Subcutaneous abdominal adipose tissue (tissue), 5 donors: ENCODE data around the gene TINAGL1.
A peak's percentile ranks its signal among the peaks of the same experiment; 100 is the strongest.
"Not testable (repeated sequence)": the region's sequence is repeated elsewhere in the genome, so short reads cannot be mapped to it uniquely, and the experiment has no call there.

Source experiments
- H3K27ac ChIP-seq: one replicate; pipeline ENCODE4 v1.7.0; 2013; ENCODE audit warnings: low read depth, mild to moderate bottlenecking, inconsistent platforms, low read length, moderate library complexity
- H3K27me3 ChIP-seq, 5 donors: one replicate each; pipeline ENCODE4 v1.7.0; 2013; ENCODE audit warnings: low read length in 5 of 5, inconsistent platforms in 1 of 5; ENCODE audit not compliant: control insufficient read depth in 5 of 5, insufficient read depth in 4 of 5
- H3K36me3 ChIP-seq, 5 donors: one replicate each; pipeline ENCODE4 v1.7.0; 2013; ENCODE audit warnings: low read length in 5 of 5; ENCODE audit not compliant: control insufficient read depth in 5 of 5, insufficient read depth in 5 of 5
- H3K4me1 ChIP-seq, 5 donors: one replicate each; pipeline ENCODE4 v1.7.0; 2013; ENCODE audit warnings: low read length in 5 of 5, mild to moderate bottlenecking in 3 of 5, moderate library complexity in 1 of 5; ENCODE audit not compliant: control insufficient read depth in 5 of 5, insufficient read depth in 5 of 5
- H3K4me3 ChIP-seq, 5 donors: one replicate each; pipeline ENCODE4 v1.7.0; 2013; ENCODE audit warnings: low read length in 5 of 5, low read depth in 1 of 5
- H3K9ac ChIP-seq, 5 donors: one replicate each; pipeline ENCODE4 v1.7.0; 2013; ENCODE audit warnings: low read length in 5 of 5, mild to moderate bottlenecking in 4 of 5, moderate library complexity in 3 of 5
- H3K9me3 ChIP-seq, 5 donors: one replicate each; pipeline ENCODE4 v1.7.0; 2013; ENCODE audit warnings: low read length in 5 of 5; ENCODE audit not compliant: control insufficient read depth in 5 of 5
- donor health status: healthy.
- donor health status: healthy.
- donor health status: healthy.
- donor health status: healthy.
- donor health status: healthy.

The TINAGL1 gene

GRCh38 chr1:31583995-31584868, 7.9 kb downstream of the TINAGL1 start:
- H3K36me3 ChIP-seq: peaks cover 0 to 30% (median 26%) of the 10 kb centered on the region in 5 donors

GRCh38 chr1:31584869-31585735, 8.8 kb downstream of the TINAGL1 start:
- Histone ChIP-seq H3K27ac (peak overlapping the region; percentile 84), H3K4me1 (peaks cover 28 to 96% (median 88%) of the 10 kb centered on the region in 5 donors), H3K9ac (no peak overlapping the region), H3K4me3 (peak overlapping the region in 4 of 5 donors; percentile 14 to 40 (median 26)), H3K36me3 (peaks cover 0 to 27% (median 26%) of the 10 kb centered on the region in 5 donors), H3K27me3 (no peaks in the 10 kb centered on the region), H3K9me3 (no peaks in the 10 kb centered on the region)

More at GRCh38 chr1:31583995-31584868, 7.9 kb downstream of the TINAGL1 start:
- Histone ChIP-seq H3K9ac (peak overlapping the region in 3 of 5 donors; percentile 10 to 66 (median 42)), H3K27ac (peak overlapping the region; percentile 84), H3K4me1 (peaks cover 28 to 100% (median 93%) of the 10 kb centered on the region in 5 donors), H3K9me3 (no peaks in the 10 kb centered on the region), H3K27me3 (no peaks in the 10 kb centered on the region), H3K4me3 (peak overlapping the region in 3 of 5 donors; percentile 22 to 40 (median 29))

- peaks cover 26 to 89% (median 81%) of the 10 kb centered on the region in 5 donors for H3K4me1 ChIP-seq
- peak overlapping the region in 4 of 5 donors; percentile 14 to 40 (median 26) for H3K4me3 ChIP-seq
- H3K27ac ChIP-seq: peak overlapping the region; percentile 84
- no peaks in the 10 kb centered on the region for H3K9me3 ChIP-seq
- H3K27me3 ChIP-seq: no peaks in the 10 kb centered on the region
- peaks cover 0 to 27% (median 26%) of the 10 kb centered on the region in 5 donors for H3K36me3 ChIP-seq
- H3K9ac ChIP-seq: no peak overlapping the region
Measured at GRCh38 chr1:31585736-31586365, 9.5 kb downstream of the TINAGL1 start.

- H3K9me3 ChIP-seq: no peaks in the 10 kb centered on the region
- H3K27ac ChIP-seq: peak overlapping the region; percentile 87
- H3K4me3 ChIP-seq: no peak overlapping the region
- no peak overlapping the region for H3K9ac ChIP-seq
- H3K36me3 ChIP-seq: peaks cover 0 to 27% (median 24%) of the 10 kb centered on the region in 5 donors
- H3K27me3 ChIP-seq: no peaks in the 10 kb centered on the region
- peaks cover 25 to 81% (median 73%) of the 10 kb centered on the region in 5 donors for H3K4me1 ChIP-seq
Measured at GRCh38 chr1:31586376-31587327, 10.3 kb downstream of the TINAGL1 start.

- not testable (repeated sequence) for H3K4me3 ChIP-seq, H3K27me3 ChIP-seq, H3K9me3 ChIP-seq
- Histone ChIP-seq H3K9ac (peak overlapping the region in 1 of 5 donors; percentile 58), H3K27ac (peak overlapping the region; percentile 87), H3K4me1 (peaks cover 23 to 74% (median 66%) of the 10 kb centered on the region in 5 donors), H3K36me3 (peaks cover 0 to 27% (median 24%) of the 10 kb centered on the region in 5 donors)
Measured at GRCh38 chr1:31587328-31587699, 11.0 kb downstream of the TINAGL1 start.

GRCh38 chr1:31587720-31588423, 11.6 kb downstream of the TINAGL1 start:
- peak overlapping the region; percentile 87 for H3K27ac ChIP-seq
- peak overlapping the region in 1 of 5 donors; percentile 52 for H3K4me3 ChIP-seq
- H3K9me3 ChIP-seq: no peaks in the 10 kb centered on the region
- peaks cover 0 to 27% (median 24%) of the 10 kb centered on the region in 5 donors for H3K36me3 ChIP-seq
- H3K9ac ChIP-seq: peak overlapping the region in 3 of 5 donors; percentile 35 to 58 (median 55)
- H3K27me3 ChIP-seq: no peaks in the 10 kb centered on the region
- peaks cover 21 to 69% (median 61%) of the 10 kb centered on the region in 5 donors for H3K4me1 ChIP-seq

- Histone ChIP-seq H3K9ac (peak overlapping the region in 3 of 5 donors; percentile 31 to 58 (median 51)), H3K9me3 (no peaks in the 10 kb centered on the region), H3K4me3 (peak overlapping the region in 4 of 5 donors; percentile 43 to 53 (median 48)), H3K27ac (peak overlapping the region; percentile 87), H3K27me3 (no peaks in the 10 kb centered on the region), H3K4me1 (peaks cover 11 to 61% (median 53%) of the 10 kb centered on the region in 5 donors), H3K36me3 (peaks cover 0 to 22% (median 18%) of the 10 kb centered on the region in 5 donors)
Measured at GRCh38 chr1:31588751-31589515, 12.6 kb downstream of the TINAGL1 start.
